ENCODE measurements around the gene TMOD2.

TMOD2 gene

GRCh38 chr15:51855612-51856011 is 104.2 kb downstream of the TMOD2 start:
- Histone ChIP-seq H4K20me1 (ENCODE audit: insufficient read depth, low read length, poor library complexity, severe bottlenecking) (peaks cover 19% of the 10 kb centered on the region), H3K4me3 (ENCODE audit: low read length, poor library complexity, severe bottlenecking) (no peak overlapping the region), H3K79me2 (ENCODE audit: insufficient read depth, low read length) (peaks cover 91% of the 10 kb centered on the region), H3F3A (ENCODE audit: low read depth) (no peaks in the 10 kb centered on the region), H3K36me3 (ENCODE audit: insufficient read depth, low read length) (no peaks in the 10 kb centered on the region), H2AFZ (ENCODE audit: low read length) (no peak overlapping the region), H3K9me2 (replicated peaks; ENCODE audit: low read depth, low read length) (no peaks in the 10 kb centered on the region), H3K27me3 (ENCODE audit: insufficient read depth, low read length, poor library complexity, severe bottlenecking) (no peaks in the 10 kb centered on the region), H3K4me2 (ENCODE audit: low read depth, low read length, poor library complexity, severe bottlenecking) (no peak overlapping the region), H3K9me3 (ENCODE audit: insufficient read depth, low read depth, low read length) (no peaks in the 10 kb centered on the region), H3K4me1 (ENCODE audit: insufficient read depth, low read length, poor library complexity, severe bottlenecking) (no peaks in the 10 kb centered on the region), H3K9ac (ENCODE audit: low read depth, low read length, poor library complexity, severe bottlenecking) (no peak overlapping the region)
- TF ChIP-seq CTCF (conservative IDR thresholded peaks at IDR 0.05; ENCODE audit: low read length) (no peak), EZH2phosphoT487 (IDR thresholded peaks at IDR 0.05; ENCODE audit: borderline replicate concordance) (no peak)

- TF ChIP-seq EZH2phosphoT487 (IDR thresholded peaks at IDR 0.05; ENCODE audit: borderline replicate concordance) (no peak), CTCF (conservative IDR thresholded peaks at IDR 0.05; ENCODE audit: low read length) (no peak)
- Histone ChIP-seq H2AFZ (ENCODE audit: low read length) (no peak overlapping the region), H3K9me2 (replicated peaks; ENCODE audit: low read depth, low read length) (no peaks in the 10 kb centered on the region), H3F3A (ENCODE audit: low read depth) (no peaks in the 10 kb centered on the region), H4K20me1 (ENCODE audit: insufficient read depth, low read length, poor library complexity, severe bottlenecking) (peaks cover 28% of the 10 kb centered on the region), H3K9me3 (ENCODE audit: insufficient read depth, low read depth, low read length) (no peaks in the 10 kb centered on the region), H3K79me2 (ENCODE audit: insufficient read depth, low read length) (peaks cover 91% of the 10 kb centered on the region), H3K36me3 (ENCODE audit: insufficient read depth, low read length) (no peaks in the 10 kb centered on the region), H3K4me1 (ENCODE audit: insufficient read depth, low read length, poor library complexity, severe bottlenecking) (peaks cover 11% of the 10 kb centered on the region), H3K9ac (ENCODE audit: low read depth, low read length, poor library complexity, severe bottlenecking) (no peak overlapping the region), H3K4me2 (ENCODE audit: low read depth, low read length, poor library complexity, severe bottlenecking) (no peak overlapping the region), H3K4me3 (ENCODE audit: low read length, poor library complexity, severe bottlenecking) (no peak overlapping the region), H3K27me3 (ENCODE audit: insufficient read depth, low read length, poor library complexity, severe bottlenecking) (no peaks in the 10 kb centered on the region)
These were observed 105.5 kb downstream of the TMOD2 start for GRCh38 chr15:51856714-51857380.

GRCh38 chr15:51861557-51862359 is 110.4 kb downstream of the TMOD2 start:
- Histone ChIP-seq H3K9me2 (replicated peaks; ENCODE audit: low read depth, low read length) (no peaks in the 10 kb centered on the region), H3K27me3 (ENCODE audit: insufficient read depth, low read length, poor library complexity, severe bottlenecking) (no peaks in the 10 kb centered on the region), H3K36me3 (ENCODE audit: insufficient read depth, low read length) (peaks cover 34% of the 10 kb centered on the region), H3K9me3 (ENCODE audit: insufficient read depth, low read depth, low read length) (no peaks in the 10 kb centered on the region), H3K9ac (ENCODE audit: low read depth, low read length, poor library complexity, severe bottlenecking) (peak overlapping the region; percentile 19), H3K4me2 (ENCODE audit: low read depth, low read length, poor library complexity, severe bottlenecking) (peak overlapping the region; percentile 85), H4K20me1 (ENCODE audit: insufficient read depth, low read length, poor library complexity, severe bottlenecking) (peaks cover 25% of the 10 kb centered on the region), H3K79me2 (ENCODE audit: insufficient read depth, low read length) (peaks cover 74% of the 10 kb centered on the region), H3K4me3 (ENCODE audit: low read length, poor library complexity, severe bottlenecking) (peak overlapping the region; percentile 68), H3F3A (ENCODE audit: low read depth) (no peaks in the 10 kb centered on the region), H2AFZ (ENCODE audit: low read length) (no peak overlapping the region), H3K4me1 (ENCODE audit: insufficient read depth, low read length, poor library complexity, severe bottlenecking) (peaks cover 16% of the 10 kb centered on the region)
- TF ChIP-seq EZH2phosphoT487 (IDR thresholded peaks at IDR 0.05; ENCODE audit: borderline replicate concordance) (no peak), CTCF (conservative IDR thresholded peaks at IDR 0.05; ENCODE audit: low read length) (no peak)

Data from Loucy (cell line).